Caco-2 (cell line): Measurements from ENCODE around the gene NFIA. TPM values are rescaled to one million over a fixed set of nuclear protein-coding genes. Genes with fewer than 3 reads are reported as not detected.
A peak's percentile ranks its signal among the peaks of the same experiment; 100 is the strongest.

Experiments used
- BruUV-seq: library from RNA; stranded (reverse); fragments of 400-500 nt; replicated peaks from 2 replicates; lab custom pipeline; 2021; lab: Mats Ljungman, UMichigan
- CTCF ChIA-PET: fragments of 300-600 bp; sonication (Branson Sonifier 250); formaldehyde crosslinking; loops from one replicate; lab custom pipeline; 2022; ENCODE audit warnings: antibody characterized with exemption; lab: Charles Lee
- POLR2A ChIA-PET: fragments of 300-600 bp; sonication (Branson Sonifier 250); formaldehyde crosslinking; loops from one replicate; lab custom pipeline; 2022; ENCODE audit warnings: antibody characterized with exemption; lab: Charles Lee
- DNase-seq, 2 experiments: peaks; one replicate each; pipeline versions ENCODE4 v3.0.0 to v3.0.0-alpha.2; 2020 to 2022
- H3K27me3 ChIP-seq: replicated peaks from 2 replicates; pipeline ENCODE4 v1.6.0; 2011; ENCODE audit warnings: low read length; ENCODE audit not compliant: control insufficient read depth, insufficient read depth
- H3K36me3 ChIP-seq: 2 replicates; pipeline ENCODE4 v1.5.1; 2011; ENCODE audit warnings: low read length; ENCODE audit not compliant: control insufficient read depth, insufficient read depth
- H3K4me1 ChIP-seq: fragments of 250-450 bp; sonication (Bioruptor Pico); 2 replicates; pipeline ENCODE4 v1.5.1; 2020; ENCODE audit warnings: mild to moderate bottlenecking
- H3K4me3 ChIP-seq: 2 replicates; pipeline ENCODE4 v1.5.1; 2011; ENCODE audit warnings: low read depth, mild to moderate bottlenecking, control low read depth, low read length
- H3K9me3 ChIP-seq: fragments of 250-450 bp; sonication (Bioruptor Pico); 2 replicates; pipeline ENCODE4 v1.5.1; 2020; ENCODE audit warnings: mild to moderate bottlenecking, moderate library complexity
- H3K27ac Mint-ChIP-seq: one replicate; pipeline ENCODE4 v1.8.0; 2022; ENCODE audit warnings: mixed read lengths; ENCODE audit not compliant: unreplicated experiment
- H3K27me3 Mint-ChIP-seq: one replicate; pipeline ENCODE4 v1.8.0; 2022; ENCODE audit warnings: mixed read lengths; ENCODE audit not compliant: insufficient read depth, unreplicated experiment
- H3K36me3 Mint-ChIP-seq: one replicate; pipeline ENCODE4 v1.8.0; 2022; ENCODE audit warnings: mild to moderate bottlenecking, mixed read lengths; ENCODE audit not compliant: insufficient read depth, unreplicated experiment
- H3K4me1 Mint-ChIP-seq: one replicate; pipeline ENCODE4 v1.8.0; 2022; ENCODE audit warnings: low read depth, mixed read lengths; ENCODE audit not compliant: unreplicated experiment
- H3K4me3 Mint-ChIP-seq: one replicate; pipeline ENCODE4 v1.8.0; 2022; ENCODE audit warnings: mild to moderate bottlenecking, moderate library complexity, mixed read lengths; ENCODE audit not compliant: unreplicated experiment
- H3K9me3 Mint-ChIP-seq: one replicate; pipeline ENCODE4 v1.8.0; 2022; ENCODE audit warnings: mixed read lengths; ENCODE audit not compliant: unreplicated experiment
- intact Hi-C: fragments of 100-400 bp; cut with micrococcal nuclease; formaldehyde crosslinking; loops from one replicate; pipeline ENCODE4 v1.10.0; 2022; ENCODE audit not compliant: unreplicated experiment
- total RNA-seq: library from RNA; stranded (reverse); gene quantifications from 2 replicates; pipeline ENCODE4 v1.2.3, GENCODE V29; 2022
- TF ChIP-seq, protein P1 (sequence below), 2 experiments: fragments of 200-600 bp in 1 of 2; IDR thresholded peaks; 1 replicate in 1 of 2; 2 replicates in 1 of 2; pipeline versions ENCODE4 v1.5.1 to v1.8.0; 2011 to 2022; ENCODE audit warnings: antibody characterized with exemption in 1 of 2, control low read depth in 1 of 2, inconsistent platforms in 1 of 2, low read depth in 1 of 2, low read length in 1 of 2, mild to moderate bottlenecking in 1 of 2, moderate library complexity in 1 of 2; ENCODE audit not compliant: insufficient read depth in 1 of 2, severe bottlenecking in 1 of 2, unreplicated experiment in 1 of 2

Gene NFIA
- total RNA-seq, 1 experiment from 2014 or later: 1.4 TPM

DNA sequence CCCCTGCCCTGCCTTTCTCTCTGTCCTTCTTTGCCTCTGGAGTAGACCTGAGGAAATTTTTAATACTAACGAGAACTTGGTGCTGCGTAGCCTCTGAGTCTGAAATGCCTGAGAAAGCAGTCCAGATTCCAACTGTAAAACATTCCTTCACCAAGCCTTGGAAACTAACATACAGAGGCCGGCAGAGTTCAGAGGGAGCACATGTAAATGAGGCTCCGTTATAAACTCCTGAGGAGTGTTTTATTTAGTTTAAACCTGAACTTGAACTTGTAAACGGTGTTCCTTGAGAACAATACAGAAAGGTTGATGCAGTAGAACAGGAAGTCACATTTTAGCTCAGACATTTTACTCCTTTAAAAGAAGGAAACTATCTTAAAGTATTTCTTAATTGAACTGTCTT lies 361.9 kb downstream of the NFIA start:
- Histone ChIP-seq H3K36me3 (no peaks in the 10 kb centered on the region), H3K9me3 (no peaks in the 10 kb centered on the region), H3K27me3 (no peaks in the 10 kb centered on the region), H3K4me1 (peaks cover 12% of the 10 kb centered on the region; the same call in 1 of the 2 replicates), H3K4me3 (no peak overlapping the region)
- Mint-ChIP-seq H3K9me3 (no peaks in the 10 kb centered on the region), H3K4me3 (no peak overlapping the region), H3K36me3 (no peaks in the 10 kb centered on the region), H3K27ac (no peak overlapping the region), H3K4me1 (peaks cover 11% of the 10 kb centered on the region), H3K27me3 (no peaks in the 10 kb centered on the region)
- intact Hi-C loops: no loop called here
- TF ChIP-seq, protein P1, sequence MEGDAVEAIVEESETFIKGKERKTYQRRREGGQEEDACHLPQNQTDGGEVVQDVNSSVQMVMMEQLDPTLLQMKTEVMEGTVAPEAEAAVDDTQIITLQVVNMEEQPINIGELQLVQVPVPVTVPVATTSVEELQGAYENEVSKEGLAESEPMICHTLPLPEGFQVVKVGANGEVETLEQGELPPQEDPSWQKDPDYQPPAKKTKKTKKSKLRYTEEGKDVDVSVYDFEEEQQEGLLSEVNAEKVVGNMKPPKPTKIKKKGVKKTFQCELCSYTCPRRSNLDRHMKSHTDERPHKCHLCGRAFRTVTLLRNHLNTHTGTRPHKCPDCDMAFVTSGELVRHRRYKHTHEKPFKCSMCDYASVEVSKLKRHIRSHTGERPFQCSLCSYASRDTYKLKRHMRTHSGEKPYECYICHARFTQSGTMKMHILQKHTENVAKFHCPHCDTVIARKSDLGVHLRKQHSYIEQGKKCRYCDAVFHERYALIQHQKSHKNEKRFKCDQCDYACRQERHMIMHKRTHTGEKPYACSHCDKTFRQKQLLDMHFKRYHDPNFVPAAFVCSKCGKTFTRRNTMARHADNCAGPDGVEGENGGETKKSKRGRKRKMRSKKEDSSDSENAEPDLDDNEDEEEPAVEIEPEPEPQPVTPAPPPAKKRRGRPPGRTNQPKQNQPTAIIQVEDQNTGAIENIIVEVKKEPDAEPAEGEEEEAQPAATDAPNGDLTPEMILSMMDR (IDR thresholded peaks at IDR 0.05; ENCODE audit: insufficient read depth in 1 of 2, low read depth in 1 of 2, low read length in 1 of 2, severe bottlenecking in 1 of 2, unreplicated experiment in 1 of 2): no peak
- no peak for DNase-seq
- BruUV-seq: no TSS peak
- POLR2A ChIA-PET: no interaction called here
- CTCF ChIA-PET: no interaction called here

- ChIA-PET CTCF (no interaction called here), POLR2A (no interaction called here)
- no peak overlapping the region for H3K4me3 Mint-ChIP-seq
- no peaks in the 10 kb centered on the region for H3K27me3 Mint-ChIP-seq
- Histone ChIP-seq H3K27me3 (no peaks in the 10 kb centered on the region), H3K9me3 (no peaks in the 10 kb centered on the region), H3K36me3 (no peaks in the 10 kb centered on the region), H3K4me3 (no peak overlapping the region), H3K4me1 (peaks cover 22% of the 10 kb centered on the region)
- H3K27ac Mint-ChIP-seq: no peak overlapping the region
- peaks cover 16% of the 10 kb centered on the region for H3K4me1 Mint-ChIP-seq
- no peak for DNase-seq
- no peaks in the 10 kb centered on the region for H3K36me3 Mint-ChIP-seq
- H3K9me3 Mint-ChIP-seq: no peaks in the 10 kb centered on the region
- BruUV-seq: no TSS peak
- intact Hi-C loops: no loop called here
- TF ChIP-seq, protein P1 (IDR thresholded peaks at IDR 0.05; ENCODE audit: insufficient read depth in 1 of 2, low read depth in 1 of 2, low read length in 1 of 2, severe bottlenecking in 1 of 2, unreplicated experiment in 1 of 2): no peak
Observed at GRCh38 chr1:61445269-61445825, 363.0 kb downstream of the NFIA start.

- Mint-ChIP-seq H3K4me3 (no peak overlapping the region), H3K27ac (peak overlapping the region; percentile 17), H3K4me1 (peaks cover 10% of the 10 kb centered on the region), H3K9me3 (no peaks in the 10 kb centered on the region), H3K36me3 (no peaks in the 10 kb centered on the region), H3K27me3 (no peaks in the 10 kb centered on the region)
- POLR2A ChIA-PET: no interaction called here
- no peaks in the 10 kb centered on the region for H3K36me3 ChIP-seq
- no peak for DNase-seq
- no peaks in the 10 kb centered on the region for H3K27me3 ChIP-seq
- intact Hi-C loops: no loop called here
- H3K9me3 ChIP-seq: no peaks in the 10 kb centered on the region
- TF ChIP-seq, protein P1 (IDR thresholded peaks at IDR 0.05; ENCODE audit: insufficient read depth in 1 of 2, low read depth in 1 of 2, low read length in 1 of 2, severe bottlenecking in 1 of 2, unreplicated experiment in 1 of 2): no peak
- CTCF ChIA-PET: no interaction called here
- BruUV-seq: no TSS peak
- H3K4me3 ChIP-seq: no peak overlapping the region
- H3K4me1 ChIP-seq: peaks cover 27% of the 10 kb centered on the region
Observed at GRCh38 chr1:61446531-61446991, 364.2 kb downstream of the NFIA start.
